ENCODE data around the gene SERPINH1. TPM values are rescaled to one million over a fixed set of nuclear protein-coding genes. Genes with fewer than 3 reads are reported as not detected.

SERPINH1 gene
- total and polyA plus RNA-seq, 5 donors from 2014 or later, result 1.2 to 4.5 (median 3.4) TPM

GRCh38 chr11:75598264-75598663 is 36.2 kb downstream of the SERPINH1 start:
- H3K4me3 Mint-ChIP-seq, result no peak overlapping the region
- no peak for DNase-seq
- Histone ChIP-seq H3K36me3 (ENCODE audit: control insufficient read depth, insufficient read depth, low read length) (no peaks in the 10 kb centered on the region), H3K27me3 (ENCODE audit: control insufficient read depth, insufficient read depth, low read length) (no peaks in the 10 kb centered on the region), H3K27ac (ENCODE audit: insufficient read depth, low read length, poor library complexity, severe bottlenecking) (no peak overlapping the region), H3K4me1 (ENCODE audit: control insufficient read depth, insufficient read depth, low read length, poor library complexity, severe bottlenecking) (no peaks in the 10 kb centered on the region), H3K4me3 (ENCODE audit: low read depth, low read length) (no peak overlapping the region), H3K9me3 (ENCODE audit: control insufficient read depth in 2 of 2, low read length in 2 of 2) (no peaks in the 10 kb centered on the region)
- no peaks in the 10 kb centered on the region for H3K36me3 Mint-ChIP-seq
- H3K27ac Mint-ChIP-seq, result no peak overlapping the region
- ATAC-seq (ENCODE audit: low read depth in 2 of 2), result no peak
- H3K4me1 Mint-ChIP-seq, result peaks cover 0 to 2% (median 0%) of the 10 kb centered on the region in 4 donors
- peaks cover 0 to 1% (median 0%) of the 10 kb centered on the region in 7 donors for H3K9me3 Mint-ChIP-seq
- peaks cover 26% of the 10 kb centered on the region for H3K27me3 Mint-ChIP-seq

GRCh38 chr11:75598900-75599299 is 36.8 kb downstream of the SERPINH1 start:
- H3K27me3 Mint-ChIP-seq, result peaks cover 26% of the 10 kb centered on the region
- ATAC-seq (ENCODE audit: low read depth in 2 of 2), result no peak
- H3K4me3 Mint-ChIP-seq, result no peak overlapping the region
- H3K27ac Mint-ChIP-seq, result no peak overlapping the region
- H3K9me3 Mint-ChIP-seq, result peaks cover 0 to 1% (median 0%) of the 10 kb centered on the region in 7 donors
- H3K27ac ChIP-seq (ENCODE audit: insufficient read depth, low read length, poor library complexity, severe bottlenecking), result no peak overlapping the region
- DNase-seq, result no peak
- no peaks in the 10 kb centered on the region for H3K4me1 ChIP-seq (ENCODE audit: control insufficient read depth, insufficient read depth, low read length, poor library complexity, severe bottlenecking)
- H3K36me3 ChIP-seq (ENCODE audit: control insufficient read depth, insufficient read depth, low read length), result no peaks in the 10 kb centered on the region
- peaks cover 0 to 2% (median 0%) of the 10 kb centered on the region in 4 donors for H3K4me1 Mint-ChIP-seq
- H3K27me3 ChIP-seq (ENCODE audit: control insufficient read depth, insufficient read depth, low read length), result no peaks in the 10 kb centered on the region
- H3K9me3 ChIP-seq (ENCODE audit: control insufficient read depth in 2 of 2, low read length in 2 of 2), result no peaks in the 10 kb centered on the region
- H3K36me3 Mint-ChIP-seq, result no peaks in the 10 kb centered on the region
- no peak overlapping the region for H3K4me3 ChIP-seq (ENCODE audit: low read depth, low read length)

- Mint-ChIP-seq H3K9me3 (peaks cover 0 to 1% (median 0%) of the 10 kb centered on the region in 7 donors), H3K27me3 (peaks cover 32% of the 10 kb centered on the region), H3K36me3 (no peaks in the 10 kb centered on the region), H3K4me1 (peaks cover 0 to 2% (median 0%) of the 10 kb centered on the region in 4 donors), H3K27ac (no peak overlapping the region), H3K4me3 (no peak overlapping the region)
- no peak for ATAC-seq (ENCODE audit: low read depth in 2 of 2)
- no peaks in the 10 kb centered on the region for H3K27me3 ChIP-seq (ENCODE audit: control insufficient read depth, insufficient read depth, low read length)
- no peaks in the 10 kb centered on the region for H3K36me3 ChIP-seq (ENCODE audit: control insufficient read depth, insufficient read depth, low read length)
- no peaks in the 10 kb centered on the region for H3K4me1 ChIP-seq (ENCODE audit: control insufficient read depth, insufficient read depth, low read length, poor library complexity, severe bottlenecking)
- DNase-seq, result no peak
- no peak overlapping the region for H3K27ac ChIP-seq (ENCODE audit: insufficient read depth, low read length, poor library complexity, severe bottlenecking)
- H3K9me3 ChIP-seq (ENCODE audit: control insufficient read depth in 2 of 2, low read length in 2 of 2), result no peaks in the 10 kb centered on the region
- no peak overlapping the region for H3K4me3 ChIP-seq (ENCODE audit: low read depth, low read length)
Measured at GRCh38 chr11:75600356-75600755, 38.3 kb downstream of the SERPINH1 start.

GRCh38 chr11:75601494-75601893 is 39.4 kb downstream of the SERPINH1 start:
- peaks cover 27% of the 10 kb centered on the region for H3K27me3 Mint-ChIP-seq
- H3K27ac Mint-ChIP-seq, result no peak overlapping the region
- Histone ChIP-seq H3K9me3 (ENCODE audit: control insufficient read depth in 2 of 2, low read length in 2 of 2) (no peaks in the 10 kb centered on the region), H3K36me3 (ENCODE audit: control insufficient read depth, insufficient read depth, low read length) (no peaks in the 10 kb centered on the region), H3K4me1 (ENCODE audit: control insufficient read depth, insufficient read depth, low read length, poor library complexity, severe bottlenecking) (no peaks in the 10 kb centered on the region), H3K4me3 (ENCODE audit: low read depth, low read length) (no peak overlapping the region), H3K27me3 (ENCODE audit: control insufficient read depth, insufficient read depth, low read length) (no peaks in the 10 kb centered on the region), H3K27ac (ENCODE audit: insufficient read depth, low read length, poor library complexity, severe bottlenecking) (no peak overlapping the region)
- peaks cover 0 to 2% (median 0%) of the 10 kb centered on the region in 4 donors for H3K4me1 Mint-ChIP-seq
- peaks cover 0 to 1% (median 0%) of the 10 kb centered on the region in 7 donors for H3K9me3 Mint-ChIP-seq
- DNase-seq (no peak), ATAC-seq (ENCODE audit: low read depth in 2 of 2) (no peak)
- H3K36me3 Mint-ChIP-seq, result no peaks in the 10 kb centered on the region
- no peak overlapping the region for H3K4me3 Mint-ChIP-seq

GRCh38 chr11:75602951-75603350 is 40.9 kb downstream of the SERPINH1 start:
- Histone ChIP-seq H3K4me3 (ENCODE audit: low read depth, low read length) (no peak overlapping the region), H3K36me3 (ENCODE audit: control insufficient read depth, insufficient read depth, low read length) (no peaks in the 10 kb centered on the region), H3K9me3 (ENCODE audit: control insufficient read depth in 2 of 2, low read length in 2 of 2) (no peaks in the 10 kb centered on the region), H3K27ac (ENCODE audit: insufficient read depth, low read length, poor library complexity, severe bottlenecking) (no peak overlapping the region), H3K4me1 (ENCODE audit: control insufficient read depth, insufficient read depth, low read length, poor library complexity, severe bottlenecking) (no peaks in the 10 kb centered on the region), H3K27me3 (ENCODE audit: control insufficient read depth, insufficient read depth, low read length) (no peaks in the 10 kb centered on the region)
- DNase-seq (no peak), ATAC-seq (ENCODE audit: low read depth in 2 of 2) (no peak)
- Mint-ChIP-seq H3K9me3 (peaks cover 0 to 1% (median 0%) of the 10 kb centered on the region in 7 donors), H3K27me3 (peaks cover 24% of the 10 kb centered on the region), H3K27ac (no peak overlapping the region), H3K4me3 (no peak overlapping the region), H3K4me1 (peaks cover 0 to 2% (median 0%) of the 10 kb centered on the region in 4 donors), H3K36me3 (no peaks in the 10 kb centered on the region)

GRCh38 chr11:75603791-75604736 is 42.0 kb downstream of the SERPINH1 start:
- Histone ChIP-seq H3K4me3 (ENCODE audit: low read depth, low read length) (no peak overlapping the region), H3K36me3 (ENCODE audit: control insufficient read depth, insufficient read depth, low read length) (no peaks in the 10 kb centered on the region), H3K27ac (ENCODE audit: insufficient read depth, low read length, poor library complexity, severe bottlenecking) (no peak overlapping the region), H3K9me3 (ENCODE audit: control insufficient read depth in 2 of 2, low read length in 2 of 2) (no peaks in the 10 kb centered on the region), H3K27me3 (ENCODE audit: control insufficient read depth, insufficient read depth, low read length) (no peaks in the 10 kb centered on the region), H3K4me1 (ENCODE audit: control insufficient read depth, insufficient read depth, low read length, poor library complexity, severe bottlenecking) (no peaks in the 10 kb centered on the region)
- ATAC-seq (ENCODE audit: low read depth in 2 of 2) (no peak), DNase-seq (no peak)
- Mint-ChIP-seq H3K4me1 (peaks cover 0 to 2% (median 0%) of the 10 kb centered on the region in 4 donors), H3K27me3 (peaks cover 26% of the 10 kb centered on the region), H3K27ac (peak overlapping the region in 1 of 3 donors; percentile 54), H3K9me3 (peaks cover 0 to 1% (median 0%) of the 10 kb centered on the region in 7 donors), H3K4me3 (no peak overlapping the region), H3K36me3 (no peaks in the 10 kb centered on the region)

- Histone ChIP-seq H3K27me3 (ENCODE audit: control insufficient read depth, insufficient read depth, low read length) (no peaks in the 10 kb centered on the region), H3K4me3 (ENCODE audit: low read depth, low read length) (no peak overlapping the region), H3K9me3 (ENCODE audit: control insufficient read depth in 2 of 2, low read length in 2 of 2) (no peaks in the 10 kb centered on the region), H3K36me3 (ENCODE audit: control insufficient read depth, insufficient read depth, low read length) (no peaks in the 10 kb centered on the region), H3K4me1 (ENCODE audit: control insufficient read depth, insufficient read depth, low read length, poor library complexity, severe bottlenecking) (no peaks in the 10 kb centered on the region), H3K27ac (ENCODE audit: insufficient read depth, low read length, poor library complexity, severe bottlenecking) (no peak overlapping the region)
- Mint-ChIP-seq H3K9me3 (peaks cover 0 to 1% (median 0%) of the 10 kb centered on the region in 7 donors), H3K27ac (no peak overlapping the region), H3K4me1 (peaks cover 0 to 2% (median 0%) of the 10 kb centered on the region in 4 donors), H3K36me3 (no peaks in the 10 kb centered on the region), H3K4me3 (no peak overlapping the region), H3K27me3 (peaks cover 28% of the 10 kb centered on the region)
- no peak for ATAC-seq (ENCODE audit: low read depth in 2 of 2)
- no peak for DNase-seq
Measured at GRCh38 chr11:75606099-75606498, 44.0 kb downstream of the SERPINH1 start.

Data from CD4-positive, CD25-positive, alpha-beta regulatory T cell (primary cell).